PFSK-1 (cell line): ENCODE results near the gene SNAI1.

Experiments
- FOXP2 ChIP-seq: optimal IDR thresholded peaks from 2 replicates; pipeline ENCODE3; 2011; ENCODE audit warnings: borderline replicate concordance, control low read depth, inconsistent platforms; ENCODE audit not compliant: insufficient read depth; ENCODE audit errors: extremely low read length, extremely low read depth
- POLR2AphosphoS5 ChIP-seq: IDR thresholded peaks from 2 replicates; pipeline ENCODE4 v1.6.1; 2012; ENCODE audit warnings: low read depth, mild to moderate bottlenecking, control low read depth, low read length, moderate library complexity
- SIN3A ChIP-seq: IDR thresholded peaks from 2 replicates; pipeline ENCODE4 v1.6.1; 2012; ENCODE audit warnings: mild to moderate bottlenecking, low read length, moderate library complexity, borderline replicate concordance; ENCODE audit not compliant: insufficient read depth
- TAF1 ChIP-seq: IDR thresholded peaks from 2 replicates; pipeline ENCODE4 v1.6.1; 2012; ENCODE audit warnings: low read length, control low read depth, borderline replicate concordance; ENCODE audit not compliant: insufficient read depth
- TF ChIP-seq, protein P1 (sequence below), 2 experiments: IDR thresholded peaks; 2 replicates each; pipeline versions ENCODE4 v1.6.1 to v1.8.0; 2011 to 2012; ENCODE audit warnings: low read depth in 2 of 2, low read length in 2 of 2, control low read depth in 1 of 2, inconsistent platforms in 1 of 2, mild to moderate bottlenecking in 1 of 2, moderate library complexity in 1 of 2; ENCODE audit not compliant: insufficient read depth in 1 of 2

SNAI1 gene

DNA sequence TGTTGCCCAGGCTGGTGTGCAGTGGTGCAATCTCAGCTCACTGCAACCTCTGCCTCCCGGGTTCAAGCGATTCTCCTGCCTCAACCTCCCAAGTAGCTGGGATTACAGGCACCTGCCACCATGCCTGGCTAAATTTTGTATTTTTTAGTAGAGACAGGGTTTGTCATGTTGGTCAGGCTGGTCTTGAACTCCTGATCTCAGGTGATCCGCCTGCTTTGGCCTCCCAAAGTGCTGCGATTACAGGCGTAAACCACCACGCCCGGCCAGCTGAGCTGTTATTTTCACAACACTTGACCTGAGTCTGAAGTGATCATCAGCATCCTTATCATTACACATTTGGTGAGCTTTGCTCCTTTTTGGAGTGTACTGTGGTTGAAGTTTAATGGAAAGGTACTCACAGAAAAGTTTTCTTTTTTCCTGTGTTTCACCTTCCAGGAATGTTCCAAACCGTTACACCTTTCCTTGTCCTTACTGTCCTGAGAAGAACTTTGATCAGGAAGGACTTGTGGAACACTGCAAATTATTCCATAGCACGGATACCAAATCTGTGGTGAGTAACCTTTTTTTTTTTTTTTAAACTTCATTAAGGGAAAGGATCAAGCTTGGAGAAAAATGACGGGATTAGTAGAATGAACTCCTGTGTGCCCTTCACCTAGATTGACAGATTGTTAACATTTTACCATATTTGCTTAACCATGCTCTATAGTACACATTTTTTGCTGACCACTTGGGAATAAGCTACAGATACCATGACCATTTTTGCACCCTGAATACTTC lies 36.9 kb upstream of the SNAI1 start:
- TF ChIP-seq FOXP2, result no peak
- TF ChIP-seq, protein P1, sequence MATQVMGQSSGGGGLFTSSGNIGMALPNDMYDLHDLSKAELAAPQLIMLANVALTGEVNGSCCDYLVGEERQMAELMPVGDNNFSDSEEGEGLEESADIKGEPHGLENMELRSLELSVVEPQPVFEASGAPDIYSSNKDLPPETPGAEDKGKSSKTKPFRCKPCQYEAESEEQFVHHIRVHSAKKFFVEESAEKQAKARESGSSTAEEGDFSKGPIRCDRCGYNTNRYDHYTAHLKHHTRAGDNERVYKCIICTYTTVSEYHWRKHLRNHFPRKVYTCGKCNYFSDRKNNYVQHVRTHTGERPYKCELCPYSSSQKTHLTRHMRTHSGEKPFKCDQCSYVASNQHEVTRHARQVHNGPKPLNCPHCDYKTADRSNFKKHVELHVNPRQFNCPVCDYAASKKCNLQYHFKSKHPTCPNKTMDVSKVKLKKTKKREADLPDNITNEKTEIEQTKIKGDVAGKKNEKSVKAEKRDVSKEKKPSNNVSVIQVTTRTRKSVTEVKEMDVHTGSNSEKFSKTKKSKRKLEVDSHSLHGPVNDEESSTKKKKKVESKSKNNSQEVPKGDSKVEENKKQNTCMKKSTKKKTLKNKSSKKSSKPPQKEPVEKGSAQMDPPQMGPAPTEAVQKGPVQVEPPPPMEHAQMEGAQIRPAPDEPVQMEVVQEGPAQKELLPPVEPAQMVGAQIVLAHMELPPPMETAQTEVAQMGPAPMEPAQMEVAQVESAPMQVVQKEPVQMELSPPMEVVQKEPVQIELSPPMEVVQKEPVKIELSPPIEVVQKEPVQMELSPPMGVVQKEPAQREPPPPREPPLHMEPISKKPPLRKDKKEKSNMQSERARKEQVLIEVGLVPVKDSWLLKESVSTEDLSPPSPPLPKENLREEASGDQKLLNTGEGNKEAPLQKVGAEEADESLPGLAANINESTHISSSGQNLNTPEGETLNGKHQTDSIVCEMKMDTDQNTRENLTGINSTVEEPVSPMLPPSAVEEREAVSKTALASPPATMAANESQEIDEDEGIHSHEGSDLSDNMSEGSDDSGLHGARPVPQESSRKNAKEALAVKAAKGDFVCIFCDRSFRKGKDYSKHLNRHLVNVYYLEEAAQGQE (IDR thresholded peaks at IDR 0.05; ENCODE audit: insufficient read depth in 1 of 2, low read depth in 2 of 2, low read length in 2 of 2), result no peak
- TF ChIP-seq TAF1, result no peak
- TF ChIP-seq SIN3A, result no peak
- TF ChIP-seq POLR2AphosphoS5, result no peak

DNA sequence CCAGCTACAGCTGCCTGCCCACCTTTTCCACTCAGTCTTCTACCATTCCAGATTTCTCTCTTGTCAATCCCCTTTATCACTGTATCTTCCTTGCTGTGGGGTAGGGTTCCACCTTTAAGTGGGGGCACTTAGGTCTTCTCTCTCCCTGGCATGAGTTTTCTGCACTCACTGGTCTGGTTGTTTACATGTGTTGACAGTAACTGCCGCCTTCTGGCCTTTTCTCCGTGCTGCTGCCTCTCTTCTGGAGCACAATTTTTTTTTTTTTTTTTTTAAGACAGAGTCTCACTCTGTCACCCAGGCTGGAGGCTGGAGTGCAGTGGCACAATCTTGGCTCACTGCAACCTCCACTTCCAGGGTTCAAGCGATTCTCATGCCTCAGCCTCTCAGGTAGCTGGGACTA lies 34.6 kb upstream of the SNAI1 start:
- TF ChIP-seq POLR2AphosphoS5 (no peak), FOXP2 (no peak), SIN3A (no peak), TAF1 (no peak)
- TF ChIP-seq, protein P1 (IDR thresholded peaks at IDR 0.05; ENCODE audit: insufficient read depth in 1 of 2, low read depth in 2 of 2, low read length in 2 of 2), result no peak

DNA sequence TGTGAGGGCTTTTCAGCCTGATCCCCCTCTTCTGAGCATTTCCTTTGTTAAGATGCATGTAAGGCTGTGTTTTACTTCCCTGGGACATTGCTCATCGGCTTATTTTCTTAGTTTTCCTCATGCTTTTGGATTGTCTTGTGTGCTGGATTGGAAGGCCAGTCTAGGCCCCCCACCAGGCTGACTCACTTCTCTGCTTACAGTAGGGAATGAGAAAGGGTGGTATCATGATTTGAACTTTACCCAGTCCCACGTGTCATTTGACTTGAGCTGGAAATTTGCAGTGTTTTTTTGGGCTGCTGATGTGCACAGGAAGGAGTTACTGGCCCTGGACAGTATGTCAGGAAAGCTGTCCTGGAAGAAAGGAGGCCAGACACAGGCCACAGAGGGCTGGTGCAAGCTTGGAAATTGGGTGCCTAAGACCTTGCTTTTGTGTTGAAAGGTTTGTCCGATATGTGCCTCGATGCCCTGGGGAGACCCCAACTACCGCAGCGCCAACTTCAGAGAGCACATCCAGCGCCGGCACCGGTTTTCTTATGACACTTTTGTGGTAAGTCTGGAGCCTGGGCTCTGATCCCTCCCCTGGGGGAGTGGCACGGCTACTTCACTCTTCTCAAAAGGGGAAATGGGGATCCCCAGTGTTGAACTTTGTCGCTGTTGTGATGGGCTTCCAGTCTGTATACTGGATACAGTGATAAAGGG lies 33.8 kb upstream of the SNAI1 start:
- TF ChIP-seq, protein P1 (IDR thresholded peaks at IDR 0.05; ENCODE audit: insufficient read depth in 1 of 2, low read depth in 2 of 2, low read length in 2 of 2), result no peak
- no peak for TF ChIP-seq POLR2AphosphoS5
- no peak for TF ChIP-seq SIN3A

DNA sequence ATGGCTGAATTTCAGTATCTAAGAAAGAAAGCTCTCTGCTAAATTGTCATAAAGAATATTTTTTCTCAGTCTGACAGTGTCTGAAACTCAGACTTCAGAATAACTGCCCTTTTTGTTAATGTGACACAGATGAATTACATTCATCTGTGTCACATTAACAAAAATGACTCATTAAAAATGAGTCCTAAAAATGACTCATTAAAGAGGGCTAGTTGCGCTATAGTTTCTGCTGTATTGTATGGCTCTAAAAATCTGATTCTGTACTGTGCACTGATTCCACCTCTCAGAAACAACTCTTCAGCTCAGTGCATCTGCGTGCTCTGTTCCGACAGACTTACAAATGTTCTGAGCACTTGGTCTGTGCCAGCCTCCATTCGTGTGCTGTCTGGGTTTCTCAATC lies 31.6 kb upstream of the SNAI1 start:
- TF ChIP-seq POLR2AphosphoS5, result no peak
- TF ChIP-seq, protein P1 (IDR thresholded peaks at IDR 0.05; ENCODE audit: insufficient read depth in 1 of 2, low read depth in 2 of 2, low read length in 2 of 2), result no peak
- TF ChIP-seq FOXP2, result no peak
- TF ChIP-seq SIN3A, result no peak
- no peak for TF ChIP-seq TAF1
